Fibroblast of skin of left quadriceps (primary cell): ENCODE measurements around the gene ZFAND2B.

ENCODE experiments used
- DNase-seq, 2 experiments: peaks; one replicate each; pipeline ENCODE4 v3.0.0-alpha.2; 2013; ENCODE audit warnings: low read depth in 2 of 2

The ZFAND2B gene, protein sequence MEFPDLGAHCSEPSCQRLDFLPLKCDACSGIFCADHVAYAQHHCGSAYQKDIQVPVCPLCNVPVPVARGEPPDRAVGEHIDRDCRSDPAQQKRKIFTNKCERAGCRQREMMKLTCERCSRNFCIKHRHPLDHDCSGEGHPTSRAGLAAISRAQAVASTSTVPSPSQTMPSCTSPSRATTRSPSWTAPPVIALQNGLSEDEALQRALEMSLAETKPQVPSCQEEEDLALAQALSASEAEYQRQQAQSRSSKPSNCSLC

DNA sequence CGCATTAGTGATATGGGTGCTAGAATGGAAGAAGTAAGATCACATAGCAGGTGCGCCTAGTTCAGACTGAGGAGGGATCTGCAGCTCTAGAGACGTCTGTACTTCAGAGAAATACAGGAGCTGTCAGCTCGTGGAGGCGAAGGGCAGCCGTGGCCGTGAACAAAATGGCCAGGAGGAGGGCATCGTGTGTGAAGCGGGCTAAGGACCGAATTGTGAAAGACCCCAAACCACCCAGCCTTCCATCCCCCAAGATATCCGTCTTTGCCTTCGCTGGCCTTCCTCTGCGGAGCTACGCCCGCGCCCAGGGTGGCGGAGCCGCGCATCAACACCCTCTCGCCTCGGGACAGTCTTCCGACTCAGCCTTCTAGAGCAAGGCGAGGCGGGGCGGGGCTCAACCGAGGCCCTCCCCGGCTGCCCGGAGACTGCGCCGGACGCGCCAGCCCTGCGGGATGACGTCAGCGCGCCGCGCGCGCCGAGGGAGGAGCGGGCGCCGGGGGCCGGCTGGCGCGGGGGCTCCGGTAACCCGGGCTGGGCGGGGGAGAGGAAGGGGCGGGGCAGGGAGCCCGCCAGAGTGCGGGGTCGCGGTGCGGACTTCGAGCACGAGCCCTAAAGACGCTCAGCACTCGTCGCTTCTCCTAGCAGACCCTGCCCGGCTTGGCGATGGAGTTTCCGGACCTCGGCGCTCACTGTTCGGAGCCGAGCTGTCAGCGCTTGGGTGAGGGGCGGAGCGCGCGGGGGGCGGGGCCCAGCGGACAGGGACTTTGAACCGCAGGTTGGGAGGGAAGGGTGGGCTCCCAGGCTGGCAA, at the start of gene ZFAND2B:
Gene ZFAND2B (plus strand): TSS at position 455 of the 806 bp plus-strand sequence. CDS start 206 bp downstream, at position 661.
- DNase-seq, result peak; percentile 86 to 87

DNA sequence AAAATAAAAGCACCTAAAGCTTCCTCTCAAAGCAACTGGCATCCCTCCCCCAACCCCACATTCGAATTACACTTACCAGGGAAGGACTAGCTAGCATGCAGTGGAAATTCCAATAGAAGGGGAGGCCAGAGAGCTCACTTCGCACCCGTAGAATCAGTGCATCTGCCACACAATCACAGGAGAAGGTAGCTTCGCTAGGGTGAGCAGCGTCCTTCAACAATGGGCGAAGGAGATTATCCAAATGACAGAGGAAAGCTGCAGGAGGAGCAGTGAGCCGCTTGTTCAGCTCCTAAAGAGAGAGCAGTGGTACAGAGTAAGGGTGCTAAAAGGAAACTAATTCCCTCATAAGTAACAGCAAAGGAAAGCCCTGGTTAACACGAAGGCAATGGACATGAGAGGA, 49.2 kb upstream of the ZFAND2B start:
- no peak for DNase-seq

DNA sequence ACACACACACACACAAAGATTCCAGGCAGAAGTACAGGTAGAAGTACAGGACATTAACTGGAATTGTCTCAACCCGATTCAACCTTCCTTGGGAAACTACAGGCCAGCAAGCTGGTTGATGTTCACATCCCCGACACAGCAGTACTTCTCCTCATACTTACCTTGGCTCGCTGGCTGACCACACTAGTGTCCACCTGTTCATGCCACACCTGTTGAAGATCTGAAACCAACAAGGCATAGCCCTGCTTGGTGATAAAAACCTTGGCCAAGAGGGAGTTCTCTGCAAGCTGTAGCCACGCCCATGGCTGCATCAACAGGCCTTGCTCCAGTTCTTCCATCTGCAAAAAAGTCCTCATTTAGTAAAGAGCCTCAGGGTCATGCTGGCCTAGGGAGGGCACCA, 48.6 kb upstream of the ZFAND2B start:
- no peak for DNase-seq

DNA sequence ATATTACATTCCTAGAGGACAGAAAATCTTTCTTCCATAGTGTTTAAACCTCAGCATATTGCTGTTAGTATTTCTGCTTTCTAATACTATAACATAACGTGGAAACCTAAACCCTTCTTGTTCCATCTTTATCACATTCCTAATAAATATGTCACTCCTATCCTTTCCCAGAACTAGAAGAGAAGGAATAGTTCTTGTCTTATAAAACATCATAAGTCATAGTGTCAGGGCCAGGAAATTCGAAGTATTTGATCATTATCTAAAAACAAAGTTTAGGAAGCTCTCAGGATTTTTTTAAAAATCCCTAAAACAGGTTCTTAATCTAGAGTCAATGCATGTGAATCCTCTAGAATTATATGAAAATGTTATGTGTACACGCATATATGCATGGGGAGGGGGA, 48.0 kb upstream of the ZFAND2B start:
- no peak for DNase-seq

DNA sequence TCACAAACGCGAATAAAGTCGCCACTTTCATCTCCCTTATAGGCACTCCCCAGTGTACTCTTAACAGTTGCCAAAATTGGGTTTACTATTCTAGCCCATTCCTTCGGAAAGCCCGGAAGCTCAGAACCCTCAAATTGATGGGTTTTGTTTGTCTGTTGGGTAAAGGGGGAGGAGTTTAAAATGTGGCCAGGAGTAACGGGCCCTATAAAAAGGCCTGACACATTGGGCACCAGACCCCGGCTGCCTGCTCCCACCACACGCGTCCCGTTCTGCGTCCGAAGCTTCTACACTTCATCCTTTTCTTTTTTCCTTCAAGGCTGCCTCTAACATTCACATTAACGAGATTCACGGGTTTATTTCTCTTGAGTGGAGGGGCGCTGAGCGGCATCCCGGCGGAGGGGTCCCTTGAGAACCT, 46.8 kb upstream of the ZFAND2B start:
- no peak for DNase-seq

DNA sequence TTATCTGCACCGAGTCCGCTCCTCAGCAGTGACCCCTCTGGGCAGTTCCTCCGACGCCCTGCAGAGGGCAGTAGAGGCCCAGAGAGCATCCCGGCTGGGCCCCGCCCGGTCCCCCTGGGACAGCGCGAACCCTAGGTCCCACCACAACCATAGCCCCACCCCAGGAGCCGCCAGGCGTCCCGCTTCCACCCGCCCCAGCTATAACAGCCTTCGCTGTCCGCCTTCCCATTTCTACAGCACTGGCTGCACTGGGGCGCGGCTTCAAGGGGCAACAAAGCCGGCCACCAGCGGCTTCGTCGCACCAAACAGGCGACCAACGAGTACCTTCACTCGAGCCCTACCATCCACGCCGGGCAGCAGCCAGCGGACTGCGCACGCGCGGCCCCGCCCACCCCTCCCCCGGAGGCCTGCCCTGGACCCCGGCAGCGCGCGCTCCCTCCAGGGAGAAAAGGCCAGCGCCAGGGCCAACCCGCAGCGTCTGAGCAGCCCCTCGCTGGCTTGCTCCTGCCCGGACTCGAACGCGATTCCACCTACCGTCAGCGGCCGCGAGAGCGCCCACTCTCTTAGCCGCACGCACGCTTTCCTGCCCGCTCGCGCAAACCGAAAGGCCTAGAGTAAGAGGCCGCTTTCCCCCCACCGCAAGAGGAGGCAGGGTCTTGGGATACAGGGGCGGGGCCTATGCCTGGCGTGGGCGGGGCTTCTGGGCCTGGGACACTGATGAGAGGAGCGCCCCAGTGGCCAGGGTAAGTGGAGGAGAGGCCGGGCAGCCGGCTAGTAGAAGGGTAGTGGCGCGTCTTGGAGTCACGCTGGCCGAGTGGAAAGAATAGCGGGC, 46.2 kb upstream of the ZFAND2B start, which contains the start of gene NHEJ1:
Gene NHEJ1 (minus strand): TSS at position 630 of the 832 bp plus-strand sequence. CDS start 2,453 bp downstream, outside the sequence.
- DNase-seq, result peak; percentile 85 to 86

DNA sequence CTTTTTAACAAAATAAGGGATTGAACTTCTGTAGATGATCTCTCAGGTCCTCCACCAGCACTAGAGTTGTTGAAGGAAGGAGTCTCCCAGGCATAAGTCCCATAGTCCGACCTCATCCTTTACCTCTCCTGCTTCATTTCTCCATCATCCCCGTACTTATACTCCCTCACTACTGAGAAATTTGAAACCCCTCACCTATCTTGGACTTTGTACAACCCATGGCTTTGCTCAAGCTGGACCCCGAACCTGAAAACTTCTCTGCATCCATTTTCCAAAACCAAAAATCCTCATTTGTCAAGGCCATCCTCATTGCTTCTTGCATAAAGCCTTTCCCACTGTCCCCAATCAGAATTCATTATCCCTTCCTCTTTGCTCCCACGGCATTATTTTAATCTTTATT, 45.5 kb upstream of the ZFAND2B start:
- DNase-seq, result no peak

DNA sequence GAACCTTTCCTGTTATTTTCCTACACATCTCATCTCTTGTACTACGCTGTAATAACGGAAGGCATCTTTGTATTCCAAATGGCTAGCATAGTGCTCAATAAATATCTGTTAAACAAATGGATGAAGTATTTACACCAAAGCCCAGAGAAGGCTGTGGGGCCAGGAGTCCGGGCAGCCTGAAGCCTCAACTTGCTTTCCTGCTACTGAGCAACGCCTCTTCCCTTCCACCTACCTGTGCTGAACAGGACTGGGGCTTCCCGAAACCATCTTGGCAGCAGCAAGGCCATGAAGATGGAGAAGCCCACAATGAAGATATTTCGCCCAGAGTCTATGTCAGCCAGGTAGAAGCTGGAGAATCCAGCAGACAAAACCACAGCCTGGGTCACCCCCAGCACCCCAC, 43.4 kb upstream of the ZFAND2B start:
- no peak for DNase-seq

DNA sequence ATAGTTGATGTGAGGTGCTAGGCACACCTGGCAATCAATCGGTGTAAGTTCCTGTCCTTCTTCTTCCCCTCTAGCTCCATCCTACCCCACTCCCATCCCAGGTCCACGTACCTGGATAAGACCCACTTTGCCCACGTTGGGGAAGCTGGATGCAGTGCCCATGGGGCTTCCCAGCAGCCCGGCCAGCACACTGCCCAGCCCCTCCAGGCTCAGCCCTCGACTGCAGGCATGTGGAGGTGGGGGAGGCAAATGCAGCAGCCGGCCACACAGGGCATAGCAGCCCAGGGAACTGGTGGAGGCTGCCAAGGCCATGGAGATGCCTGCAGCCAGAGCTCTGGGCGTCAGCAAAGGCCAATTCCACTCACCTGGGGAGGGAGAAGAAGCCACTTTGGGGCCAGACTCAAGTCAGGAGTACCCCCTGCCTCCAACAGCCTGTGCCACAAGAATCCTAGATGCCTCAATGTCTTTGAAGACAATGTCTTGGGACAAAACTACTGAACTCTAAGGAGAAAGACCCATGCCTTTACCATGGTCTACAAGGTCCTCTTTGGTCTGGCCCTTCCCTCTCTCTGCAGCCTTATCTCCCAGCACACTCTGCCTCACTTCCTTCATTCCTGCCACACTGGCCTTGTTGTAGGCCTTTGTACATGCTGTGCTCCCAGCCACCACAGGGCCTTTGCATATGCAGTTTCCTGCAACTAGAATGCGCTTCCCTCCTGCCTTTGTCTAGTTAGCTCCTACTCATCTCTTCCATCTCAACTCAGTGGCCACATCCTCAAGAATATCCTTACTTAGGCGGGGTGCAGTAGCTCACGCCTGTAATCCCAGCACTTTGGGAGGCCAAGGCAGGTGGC, 41.3 kb upstream of the ZFAND2B start:
- no peak for DNase-seq

DNA sequence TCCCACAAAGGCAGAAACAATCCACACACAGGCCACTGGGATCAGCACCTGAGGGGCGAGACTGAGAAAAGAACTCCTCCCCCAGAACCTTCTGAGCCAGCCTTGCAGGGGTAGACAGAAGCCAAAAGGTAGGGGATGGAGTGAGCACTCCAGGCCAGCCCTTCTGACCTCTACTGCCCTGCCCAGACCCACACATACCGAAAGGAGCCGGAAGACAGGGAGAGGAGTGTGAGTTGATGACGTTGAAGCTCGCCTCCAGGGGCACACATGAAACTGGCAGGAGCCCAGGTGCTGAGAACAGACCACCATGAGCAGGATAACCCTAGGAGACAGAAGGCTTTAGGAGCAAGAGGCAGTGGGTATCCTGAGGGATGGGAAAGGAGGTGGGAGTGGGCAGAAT, 38.6 kb upstream of the ZFAND2B start:
- no peak for DNase-seq

DNA sequence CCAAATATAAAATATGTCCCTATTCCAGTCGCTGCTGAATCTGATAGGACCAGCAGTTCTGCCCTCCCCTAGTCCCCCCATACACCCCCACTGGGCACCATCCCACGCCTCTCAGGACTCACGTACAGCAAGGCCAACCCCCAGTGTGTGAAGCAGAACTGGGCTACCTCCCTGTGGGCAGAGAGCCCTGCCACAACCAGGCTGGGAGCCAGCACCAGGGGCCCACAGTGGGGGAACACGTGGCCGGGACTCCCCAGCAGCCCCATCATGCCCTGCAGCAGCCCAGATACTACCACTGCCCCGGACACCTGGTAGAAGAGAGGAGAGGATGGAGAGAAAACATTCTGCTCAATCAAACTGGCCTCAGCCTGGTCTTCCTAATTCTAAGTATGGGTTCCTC, 38.1 kb upstream of the ZFAND2B start:
- no peak for DNase-seq

DNA sequence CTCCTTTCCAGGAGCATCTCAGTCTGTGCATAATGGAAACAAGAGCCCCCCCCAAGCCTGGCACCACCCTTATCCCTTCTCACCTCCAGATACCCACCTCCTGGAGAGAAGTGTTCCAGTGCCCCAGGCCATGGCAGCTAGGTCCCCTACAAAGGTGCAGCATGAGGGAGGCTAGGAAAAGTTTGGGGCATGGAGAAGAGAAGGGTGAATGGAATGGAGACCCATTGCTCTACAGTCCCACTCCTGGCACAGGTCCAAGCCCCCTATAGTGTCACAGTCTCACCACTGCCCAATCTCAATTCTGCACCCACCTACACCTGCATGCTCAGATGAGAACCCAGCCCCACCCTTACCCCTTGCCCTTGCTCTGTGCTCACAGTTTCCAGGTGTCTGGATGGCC, 37.6 kb upstream of the ZFAND2B start:
- no peak for DNase-seq

DNA sequence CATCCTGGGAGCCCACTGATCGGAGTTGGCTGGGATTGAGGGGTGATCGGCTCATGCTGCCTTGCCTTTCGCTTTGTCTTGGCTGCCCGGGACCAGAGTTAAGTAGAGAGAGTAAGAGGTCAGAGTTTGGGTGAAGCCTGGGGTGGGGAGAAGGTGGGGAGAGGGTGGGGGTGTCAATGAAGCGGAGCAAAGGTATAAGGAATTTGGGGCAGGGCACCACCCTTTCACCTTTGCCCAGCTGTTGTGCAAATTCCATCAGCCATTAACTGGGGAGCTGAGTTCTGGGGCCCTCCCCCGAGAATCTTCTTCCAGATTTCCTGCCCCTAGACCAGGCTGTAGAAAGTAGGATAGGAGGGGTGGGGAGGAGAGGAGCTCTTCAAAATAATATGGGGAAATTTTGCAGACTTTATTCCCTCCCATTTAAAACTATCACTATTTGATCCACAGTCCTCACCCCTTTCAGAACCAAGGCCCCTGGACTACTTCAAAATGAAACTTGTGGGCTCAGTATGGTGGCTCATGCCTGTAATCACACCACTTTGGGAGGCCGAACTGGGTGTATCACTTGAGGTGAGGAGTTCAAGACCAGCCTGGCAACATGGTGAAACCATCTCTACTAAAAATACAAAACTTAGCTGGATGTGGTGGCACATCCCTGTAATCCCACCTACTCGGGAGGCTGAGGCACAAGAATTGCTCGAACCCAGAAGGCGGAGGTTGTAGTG, 36.5 kb upstream of the ZFAND2B start, which contains the start of gene SLC23A3:
Gene SLC23A3 (minus strand): TSS at position 100 of the 725 bp plus-strand sequence. CDS start 45 bp downstream, at position 55.
- no peak for DNase-seq

DNA sequence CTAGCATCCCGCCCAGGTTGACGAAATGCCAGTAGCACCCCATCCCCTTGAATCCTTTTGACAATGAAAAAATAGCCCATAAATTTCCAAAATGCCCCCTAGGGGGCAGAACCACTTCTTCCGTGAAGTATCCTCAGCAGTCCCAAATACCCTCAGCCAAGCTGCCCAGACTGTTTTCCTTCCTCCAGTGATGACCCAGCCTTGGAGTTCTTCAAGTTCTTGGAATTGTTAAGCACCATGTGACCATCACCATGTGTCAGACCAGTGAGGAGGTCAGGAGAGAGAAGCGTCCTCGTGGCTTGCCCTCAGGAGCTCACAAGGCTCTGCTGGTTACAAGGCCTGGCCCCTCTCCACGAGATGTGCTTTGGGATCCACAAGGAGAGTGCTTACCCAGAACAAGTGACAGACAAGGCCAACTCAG, 35.3 kb upstream of the ZFAND2B start:
- DNase-seq, result peak; percentile 24 to 34

DNA sequence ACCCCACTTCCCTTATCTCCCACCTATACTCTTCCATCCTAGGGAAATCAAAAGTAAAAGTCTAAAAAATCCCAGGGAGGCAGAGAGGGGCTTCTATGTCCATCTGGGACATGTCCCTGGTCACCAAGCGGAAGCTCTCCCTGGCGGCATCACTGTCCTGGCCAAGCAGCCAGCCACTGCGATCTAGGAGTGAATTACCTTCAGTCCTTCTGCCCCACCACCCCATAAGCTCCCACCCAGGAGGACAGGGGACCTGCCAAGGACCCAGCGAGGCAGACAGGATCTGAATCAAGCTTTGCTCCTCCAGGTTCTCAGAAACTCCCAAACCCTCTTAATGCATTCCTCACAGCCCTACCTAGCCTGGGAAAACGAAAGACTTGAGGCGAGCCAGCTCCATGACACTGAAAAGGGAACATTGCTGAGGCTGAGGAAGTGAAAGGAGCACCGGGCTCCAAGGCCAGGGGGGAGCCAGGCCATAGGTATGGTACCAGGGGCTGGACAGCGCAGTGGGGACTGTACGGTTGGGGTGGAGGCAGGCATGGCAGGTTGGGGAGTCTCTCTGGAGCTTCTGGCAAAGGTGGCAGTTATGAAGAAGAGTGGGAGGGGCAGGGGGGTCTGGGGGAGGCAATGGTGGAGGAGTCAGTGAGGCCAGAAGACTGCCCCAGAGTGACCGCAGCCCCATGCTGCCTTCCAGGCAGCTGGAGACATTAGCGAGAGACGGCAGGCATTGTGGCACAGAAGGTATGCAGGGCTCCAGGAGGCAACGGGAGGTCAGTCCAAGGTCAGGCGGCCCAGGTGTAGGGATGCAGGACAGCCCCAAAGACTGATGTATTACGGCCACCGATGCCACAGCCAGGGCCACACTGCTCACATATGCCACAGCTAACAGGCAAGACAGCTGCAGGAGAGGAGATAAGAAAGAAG, 34.1 kb upstream of the ZFAND2B start:
- no peak for DNase-seq

DNA sequence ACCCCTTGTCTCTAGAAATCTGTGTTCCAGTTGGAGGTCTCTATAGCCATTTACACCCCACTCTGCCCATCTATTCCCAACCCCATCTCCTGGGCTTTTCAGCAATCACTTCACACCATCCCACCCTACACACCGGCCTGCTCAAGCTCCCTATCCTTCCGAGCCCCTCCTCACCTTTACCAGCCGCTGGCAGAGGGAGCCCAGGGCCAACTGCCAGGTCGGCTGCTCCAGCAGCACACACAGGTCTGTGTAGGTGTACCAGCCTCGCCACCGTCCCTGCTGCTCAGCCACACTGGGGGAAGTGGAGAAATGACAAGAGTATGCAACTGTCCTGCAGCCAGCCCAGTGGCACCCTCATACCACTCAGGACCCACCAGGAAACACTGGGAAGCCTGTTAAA, 33.4 kb upstream of the ZFAND2B start:
- no peak for DNase-seq

DNA sequence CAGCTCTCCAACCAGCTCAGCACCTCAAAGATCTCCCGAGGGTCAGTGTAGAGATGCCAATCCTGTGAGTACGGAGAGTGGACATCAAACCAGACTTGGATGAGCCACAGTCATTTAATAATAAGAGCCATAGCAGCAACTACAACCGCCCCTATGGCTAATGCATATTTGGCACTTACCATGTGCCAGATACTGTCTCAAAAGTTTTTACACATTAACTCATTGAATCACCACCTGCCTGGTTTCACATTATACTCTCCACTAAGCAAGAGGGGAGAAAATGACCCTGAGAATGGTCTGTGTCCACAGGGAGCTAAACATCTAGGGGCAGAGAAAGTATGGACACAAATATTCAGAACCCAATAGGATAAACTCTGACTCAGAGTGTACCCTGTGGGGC, 32.4 kb upstream of the ZFAND2B start:
- no peak for DNase-seq

DNA sequence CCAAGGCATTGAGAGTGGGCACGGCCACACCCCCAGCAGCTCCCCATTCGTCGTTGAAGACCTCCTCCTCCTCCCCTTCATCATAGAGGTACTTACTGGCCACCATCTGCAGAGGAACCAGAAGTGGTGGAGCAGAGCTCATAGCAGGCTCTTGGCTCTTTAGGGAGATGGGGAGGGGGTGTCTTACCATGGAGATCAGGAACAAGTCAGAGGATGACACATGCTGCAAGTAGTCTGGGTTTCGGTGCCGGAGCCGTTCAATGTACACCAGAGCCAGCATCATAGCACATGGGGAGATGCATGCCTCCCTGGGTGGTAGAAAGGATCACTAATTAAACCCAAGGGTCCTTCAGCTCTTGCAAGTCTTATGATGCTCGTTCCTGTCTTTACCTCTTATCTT, 31.8 kb upstream of the ZFAND2B start:
- DNase-seq, result no peak

DNA sequence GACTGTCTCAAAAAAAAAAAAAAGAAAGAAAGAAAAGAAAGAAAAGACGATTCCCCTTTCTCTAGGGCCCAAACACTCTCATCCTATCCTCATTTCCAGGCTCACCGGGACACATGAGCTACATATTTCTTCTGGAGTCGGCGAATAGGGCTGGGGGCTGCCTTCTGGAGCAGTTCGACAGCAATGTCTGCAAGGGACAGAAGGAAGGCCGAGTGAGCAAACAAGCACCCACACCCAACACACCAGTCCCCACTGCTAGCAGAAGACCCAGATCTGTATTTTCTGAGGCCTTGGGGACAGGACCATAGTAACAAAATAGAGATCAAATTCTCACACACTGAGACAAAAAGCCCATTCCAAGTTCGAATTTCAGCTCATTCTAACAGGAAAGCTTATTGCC, 31.1 kb upstream of the ZFAND2B start:
- no peak for DNase-seq
